ENCODE data around the gene RNGTT.

DNA sequence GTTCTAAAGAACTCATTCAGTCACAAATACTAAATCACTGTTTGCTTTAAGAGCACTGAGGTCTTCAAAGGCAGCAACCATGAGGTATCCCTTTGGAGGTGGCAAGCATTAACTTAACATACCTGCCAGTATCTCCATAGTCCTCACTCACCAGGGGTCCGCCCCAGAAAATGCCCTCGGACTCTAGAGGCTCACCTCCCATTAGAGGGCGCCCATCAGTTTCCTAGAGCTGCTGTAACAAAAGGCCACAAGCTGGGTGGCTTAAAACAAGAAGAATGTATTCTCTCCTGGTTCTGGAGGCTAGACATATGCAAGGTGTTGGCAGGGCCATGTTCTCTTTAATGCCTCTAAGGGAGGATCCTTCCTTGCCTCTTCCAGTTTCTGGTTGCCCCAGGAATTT lies 12.0 kb upstream of the RNGTT start:
- TF ChIP-seq, protein P1, sequence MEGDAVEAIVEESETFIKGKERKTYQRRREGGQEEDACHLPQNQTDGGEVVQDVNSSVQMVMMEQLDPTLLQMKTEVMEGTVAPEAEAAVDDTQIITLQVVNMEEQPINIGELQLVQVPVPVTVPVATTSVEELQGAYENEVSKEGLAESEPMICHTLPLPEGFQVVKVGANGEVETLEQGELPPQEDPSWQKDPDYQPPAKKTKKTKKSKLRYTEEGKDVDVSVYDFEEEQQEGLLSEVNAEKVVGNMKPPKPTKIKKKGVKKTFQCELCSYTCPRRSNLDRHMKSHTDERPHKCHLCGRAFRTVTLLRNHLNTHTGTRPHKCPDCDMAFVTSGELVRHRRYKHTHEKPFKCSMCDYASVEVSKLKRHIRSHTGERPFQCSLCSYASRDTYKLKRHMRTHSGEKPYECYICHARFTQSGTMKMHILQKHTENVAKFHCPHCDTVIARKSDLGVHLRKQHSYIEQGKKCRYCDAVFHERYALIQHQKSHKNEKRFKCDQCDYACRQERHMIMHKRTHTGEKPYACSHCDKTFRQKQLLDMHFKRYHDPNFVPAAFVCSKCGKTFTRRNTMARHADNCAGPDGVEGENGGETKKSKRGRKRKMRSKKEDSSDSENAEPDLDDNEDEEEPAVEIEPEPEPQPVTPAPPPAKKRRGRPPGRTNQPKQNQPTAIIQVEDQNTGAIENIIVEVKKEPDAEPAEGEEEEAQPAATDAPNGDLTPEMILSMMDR (IDR thresholded peaks at IDR 0.05), result no peak
- no peak for TF ChIP-seq POLR2A (IDR thresholded peaks at IDR 0.05)
- no peak for TF ChIP-seq POLR2AphosphoS5 (IDR thresholded peaks at IDR 0.05)
- TF ChIP-seq EP300 (IDR thresholded peaks at IDR 0.05), result no peak
